Liver (tissue), 2 donors: ENCODE results near the gene CD300C.

Experiments used
- TF ChIP-seq, protein P1 (sequence below): IDR thresholded peaks from 2 replicates; pipeline ENCODE4 v1.6.1; 2016; ENCODE audit warnings: antibody characterized with exemption
- TF ChIP-seq, protein P2 (sequence below): fragments of 150-350 bp; IDR thresholded peaks from 2 replicates; pipeline ENCODE4 v1.5.1; 2017; ENCODE audit warnings: improper control_type of control experiment, low read depth, low read length; ENCODE audit not compliant: missing input control
- donor health status: healthy.

DNA sequence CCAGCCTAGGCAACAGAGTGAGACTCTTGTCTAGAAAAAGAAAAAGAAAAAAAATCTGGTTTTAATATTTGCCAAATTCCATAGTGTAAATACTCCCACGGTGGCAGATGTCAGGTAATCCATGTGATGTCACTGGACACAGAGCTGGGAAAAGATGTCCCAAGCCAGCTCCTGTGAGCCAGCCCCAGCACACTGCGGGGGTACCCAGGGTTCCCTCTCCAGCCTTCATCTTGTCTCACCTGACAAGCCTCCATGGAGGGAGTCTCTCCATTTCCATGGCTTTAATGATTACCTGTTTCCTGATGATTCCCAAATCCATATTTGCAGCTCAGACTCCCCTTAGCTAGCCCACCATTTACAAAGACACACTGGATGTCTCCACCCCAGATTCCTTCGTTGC is 19.2 kb downstream of the CD300C start:
- TF ChIP-seq, protein P1, sequence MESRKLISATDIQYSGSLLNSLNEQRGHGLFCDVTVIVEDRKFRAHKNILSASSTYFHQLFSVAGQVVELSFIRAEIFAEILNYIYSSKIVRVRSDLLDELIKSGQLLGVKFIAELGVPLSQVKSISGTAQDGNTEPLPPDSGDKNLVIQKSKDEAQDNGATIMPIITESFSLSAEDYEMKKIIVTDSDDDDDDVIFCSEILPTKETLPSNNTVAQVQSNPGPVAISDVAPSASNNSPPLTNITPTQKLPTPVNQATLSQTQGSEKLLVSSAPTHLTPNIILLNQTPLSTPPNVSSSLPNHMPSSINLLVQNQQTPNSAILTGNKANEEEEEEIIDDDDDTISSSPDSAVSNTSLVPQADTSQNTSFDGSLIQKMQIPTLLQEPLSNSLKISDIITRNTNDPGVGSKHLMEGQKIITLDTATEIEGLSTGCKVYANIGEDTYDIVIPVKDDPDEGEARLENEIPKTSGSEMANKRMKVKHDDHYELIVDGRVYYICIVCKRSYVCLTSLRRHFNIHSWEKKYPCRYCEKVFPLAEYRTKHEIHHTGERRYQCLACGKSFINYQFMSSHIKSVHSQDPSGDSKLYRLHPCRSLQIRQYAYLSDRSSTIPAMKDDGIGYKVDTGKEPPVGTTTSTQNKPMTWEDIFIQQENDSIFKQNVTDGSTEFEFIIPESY = no peak
- TF ChIP-seq, protein P2, sequence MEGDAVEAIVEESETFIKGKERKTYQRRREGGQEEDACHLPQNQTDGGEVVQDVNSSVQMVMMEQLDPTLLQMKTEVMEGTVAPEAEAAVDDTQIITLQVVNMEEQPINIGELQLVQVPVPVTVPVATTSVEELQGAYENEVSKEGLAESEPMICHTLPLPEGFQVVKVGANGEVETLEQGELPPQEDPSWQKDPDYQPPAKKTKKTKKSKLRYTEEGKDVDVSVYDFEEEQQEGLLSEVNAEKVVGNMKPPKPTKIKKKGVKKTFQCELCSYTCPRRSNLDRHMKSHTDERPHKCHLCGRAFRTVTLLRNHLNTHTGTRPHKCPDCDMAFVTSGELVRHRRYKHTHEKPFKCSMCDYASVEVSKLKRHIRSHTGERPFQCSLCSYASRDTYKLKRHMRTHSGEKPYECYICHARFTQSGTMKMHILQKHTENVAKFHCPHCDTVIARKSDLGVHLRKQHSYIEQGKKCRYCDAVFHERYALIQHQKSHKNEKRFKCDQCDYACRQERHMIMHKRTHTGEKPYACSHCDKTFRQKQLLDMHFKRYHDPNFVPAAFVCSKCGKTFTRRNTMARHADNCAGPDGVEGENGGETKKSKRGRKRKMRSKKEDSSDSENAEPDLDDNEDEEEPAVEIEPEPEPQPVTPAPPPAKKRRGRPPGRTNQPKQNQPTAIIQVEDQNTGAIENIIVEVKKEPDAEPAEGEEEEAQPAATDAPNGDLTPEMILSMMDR = no peak
